Stimulated activated CD8-positive, alpha-beta memory T cell treated with anti-CD3 and anti-CD28 coated beads, Interleukin-15, amount 100 ng/mL, for 4 hours (primary cell): Measurements from ENCODE around the gene COL7A1.

Experiments
- DNase-seq, 2 donors: peaks; one replicate each; pipeline ENCODE4 v3.0.0-alpha.2; 2020; ENCODE audit warnings: low read depth in 2 of 2

Gene COL7A1

DNA sequence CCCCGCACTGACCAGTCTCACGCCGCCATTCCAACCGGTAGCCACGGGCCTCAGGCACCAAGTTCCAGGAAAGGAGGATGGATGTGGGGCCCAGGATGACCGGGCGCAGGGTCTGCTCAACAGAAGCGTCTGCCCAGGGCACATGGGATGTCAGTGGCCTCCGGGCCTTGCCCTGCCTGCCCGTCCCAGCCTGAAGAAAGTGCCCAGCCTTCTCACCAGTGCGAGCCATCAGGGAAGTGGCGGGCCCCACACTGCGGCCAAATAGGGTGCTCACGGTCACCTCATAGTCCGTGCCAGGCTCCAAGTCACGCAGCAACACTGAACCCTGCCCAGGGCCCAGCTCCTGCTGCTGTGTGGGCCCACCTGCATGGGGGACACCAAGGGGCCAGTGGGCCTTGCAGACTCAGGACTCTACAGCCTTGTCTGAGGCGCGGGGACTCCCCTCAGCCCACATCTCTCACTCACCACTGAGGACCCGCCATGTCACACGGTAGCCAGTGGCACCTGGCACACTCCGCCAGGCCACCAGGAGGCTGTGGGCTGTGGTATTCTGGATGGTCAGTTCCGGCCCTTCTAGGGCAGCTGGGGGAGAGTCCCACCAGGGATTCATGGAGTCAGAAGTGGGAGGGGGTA is 3.1 kb downstream of the COL7A1 start:
- no peak for DNase-seq

DNA sequence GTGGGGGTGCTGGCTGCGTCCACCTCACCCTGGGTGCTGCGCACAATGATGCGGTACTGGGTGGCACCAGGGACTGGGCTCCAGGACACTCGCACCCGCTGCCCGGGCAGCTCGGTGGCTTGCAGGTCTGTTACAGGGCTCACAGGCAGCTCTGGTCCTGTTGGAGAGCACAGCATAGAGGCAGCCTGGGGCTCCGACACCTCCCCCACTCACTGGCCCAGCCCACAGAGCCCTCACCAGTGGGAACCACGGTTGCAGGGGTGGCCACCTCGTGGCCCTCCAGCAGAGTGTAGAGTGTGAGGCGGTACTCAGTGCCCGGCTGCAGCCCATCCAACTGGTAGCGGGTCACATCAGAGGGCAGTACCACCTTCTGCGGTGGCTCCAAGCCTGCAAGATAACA is 3.7 kb downstream of the COL7A1 start:
- no peak for DNase-seq

DNA sequence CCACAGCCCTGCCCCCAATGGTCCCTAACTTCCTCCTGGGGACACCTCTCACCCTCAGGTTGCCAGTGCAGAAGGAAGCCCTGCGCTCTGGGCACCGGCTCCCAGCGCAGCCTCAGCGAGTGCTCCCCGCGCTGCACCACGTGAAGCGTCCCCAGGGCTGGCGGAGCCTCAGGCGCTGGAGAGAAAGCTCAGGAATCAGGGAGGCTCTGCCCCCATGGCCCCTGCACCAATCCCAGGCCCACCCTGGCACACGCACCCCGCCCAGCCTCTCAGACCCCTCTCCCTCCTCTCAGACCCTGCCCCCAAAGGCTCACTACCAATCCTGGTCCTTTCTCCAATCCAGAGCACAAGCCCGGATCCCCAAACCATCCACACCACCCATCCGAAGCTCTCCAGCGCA is 6.9 kb downstream of the COL7A1 start:
- DNase-seq = no peak

GRCh38 chr3:48587686-48588085 is 7.4 kb downstream of the COL7A1 start:
- no peak for DNase-seq

DNA sequence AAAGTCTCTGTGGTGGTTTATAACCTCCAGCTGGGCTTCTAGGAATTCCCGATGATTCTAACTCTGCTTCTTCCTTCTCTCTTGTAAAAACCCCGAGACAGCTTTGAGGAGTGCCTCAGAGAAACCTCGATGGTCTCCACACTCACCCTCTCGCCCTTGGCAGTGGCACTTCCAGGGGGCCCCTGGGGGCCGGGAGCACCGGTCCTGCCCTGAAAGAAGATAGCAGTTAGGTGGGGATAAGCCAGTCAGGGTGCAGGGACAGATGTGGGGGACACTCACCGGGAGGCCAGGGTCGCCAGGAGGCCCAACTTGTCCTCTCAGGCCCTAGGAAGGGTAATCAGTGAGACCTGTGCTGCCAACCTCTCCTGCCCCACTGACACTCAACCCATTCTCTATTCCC is 9.7 kb downstream of the COL7A1 start:
- no peak for DNase-seq

DNA sequence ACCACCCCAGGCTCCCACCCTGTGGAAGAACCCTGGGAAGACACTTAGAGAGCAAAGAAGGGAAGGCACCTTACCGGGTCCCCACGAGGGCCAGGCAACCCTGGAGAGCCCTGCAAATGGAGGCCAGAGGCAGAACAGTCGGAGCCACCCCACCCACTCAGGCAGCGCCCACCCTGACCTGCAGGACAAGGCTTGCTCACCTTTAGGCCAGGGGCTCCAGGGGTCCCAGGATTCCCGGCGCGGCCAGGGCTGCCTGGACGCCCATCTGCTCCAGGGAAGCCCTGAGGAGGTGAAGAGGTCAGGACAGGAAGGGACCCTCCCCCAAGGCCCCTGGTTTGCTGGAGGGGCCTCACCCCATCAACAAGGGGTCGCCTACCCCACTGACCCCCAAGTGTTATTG is 10.3 kb downstream of the COL7A1 start:
- DNase-seq = no peak

DNA sequence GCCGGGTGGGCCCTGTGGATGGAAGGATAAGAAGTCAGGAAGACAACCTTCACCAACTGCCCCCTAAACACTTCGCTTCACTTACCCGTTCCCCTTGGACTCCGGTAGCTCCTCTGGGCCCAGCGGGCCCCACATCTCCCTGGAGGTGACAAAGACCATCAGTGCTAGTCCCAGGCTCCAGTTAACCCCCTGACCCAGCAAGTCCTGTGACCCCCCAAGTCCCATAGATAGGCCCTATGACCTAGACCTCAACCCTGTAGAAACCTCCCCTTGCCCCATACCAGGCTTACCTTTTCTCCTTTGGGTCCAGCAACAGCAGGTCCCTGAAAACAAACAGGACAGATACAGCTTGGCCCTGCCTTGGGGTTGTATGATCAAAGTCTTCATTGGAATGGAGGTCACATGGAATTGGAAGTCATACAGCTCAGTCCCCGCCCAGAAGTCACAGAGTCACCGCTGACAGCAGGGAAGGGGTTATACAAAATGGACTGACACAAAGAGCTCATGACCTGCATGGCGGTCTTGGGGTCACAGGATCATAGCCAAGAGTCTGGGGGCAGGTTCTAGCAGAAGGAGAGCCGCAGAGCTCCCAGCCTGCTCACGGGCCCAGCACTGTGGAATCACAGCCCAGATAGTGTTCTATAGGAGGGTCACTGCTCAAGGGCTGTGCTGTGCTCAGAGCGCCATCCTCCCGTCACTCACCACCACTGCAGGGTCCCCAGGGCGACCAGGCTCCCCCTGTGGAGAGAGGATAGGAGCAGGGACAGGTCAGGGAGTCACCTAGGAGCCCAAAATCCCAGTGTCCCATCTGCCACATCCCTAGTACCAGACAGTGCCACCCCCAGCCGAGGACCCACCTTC is 13.3 kb downstream of the COL7A1 start:
- DNase-seq = no peak

DNA sequence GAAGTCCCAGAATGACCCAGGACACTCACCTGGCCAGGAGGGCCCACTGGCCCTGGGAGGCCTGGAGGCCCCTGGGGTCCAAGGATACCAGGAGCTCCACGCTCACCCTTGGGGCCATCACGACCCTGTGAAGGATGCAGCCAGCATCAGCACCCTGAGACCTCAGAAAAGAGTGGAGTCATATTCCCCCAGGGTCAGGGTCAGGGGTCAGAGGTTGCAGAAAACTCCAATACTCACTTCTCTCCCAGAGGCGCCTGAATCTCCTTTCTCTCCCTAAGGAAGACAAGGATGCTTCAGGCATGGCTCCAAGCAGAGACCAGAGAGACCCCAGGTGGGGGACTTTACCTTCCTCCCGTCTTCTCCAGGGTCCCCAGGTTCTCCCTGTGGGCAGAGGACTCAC is 18.5 kb downstream of the COL7A1 start:
- DNase-seq = no peak

DNA sequence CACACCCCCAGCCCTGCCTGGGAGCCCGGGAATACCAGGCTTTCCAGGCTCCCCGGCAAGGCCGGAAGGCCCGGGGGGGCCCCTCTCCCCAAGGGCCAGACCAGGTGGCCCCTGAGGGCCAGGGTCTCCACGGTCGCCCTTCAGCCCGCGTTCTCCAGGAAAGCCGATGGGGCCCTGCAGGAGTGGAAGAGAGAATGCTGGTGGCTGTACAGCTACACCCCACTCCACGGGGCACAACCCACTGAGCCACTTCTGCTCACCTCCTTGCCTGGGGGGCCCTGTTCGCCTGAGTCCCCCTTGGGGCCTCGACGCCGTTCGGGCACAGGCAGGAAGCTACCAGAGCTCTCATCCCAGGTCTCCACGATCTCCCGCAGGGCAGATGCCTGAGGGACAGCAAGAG is 19.8 kb downstream of the COL7A1 start:
- DNase-seq = no peak

- DNase-seq = no peak
These were observed 21.1 kb downstream of the COL7A1 start for GRCh38 chr3:48573973-48574585.

- DNase-seq = no peak
These were observed 22.6 kb downstream of the COL7A1 start for GRCh38 chr3:48572517-48572916.

GRCh38 chr3:48571938-48572337 is 23.2 kb downstream of the COL7A1 start:
- DNase-seq = no peak

- no peak for DNase-seq
These were observed 25.2 kb downstream of the COL7A1 start for GRCh38 chr3:48569808-48570450.

DNA sequence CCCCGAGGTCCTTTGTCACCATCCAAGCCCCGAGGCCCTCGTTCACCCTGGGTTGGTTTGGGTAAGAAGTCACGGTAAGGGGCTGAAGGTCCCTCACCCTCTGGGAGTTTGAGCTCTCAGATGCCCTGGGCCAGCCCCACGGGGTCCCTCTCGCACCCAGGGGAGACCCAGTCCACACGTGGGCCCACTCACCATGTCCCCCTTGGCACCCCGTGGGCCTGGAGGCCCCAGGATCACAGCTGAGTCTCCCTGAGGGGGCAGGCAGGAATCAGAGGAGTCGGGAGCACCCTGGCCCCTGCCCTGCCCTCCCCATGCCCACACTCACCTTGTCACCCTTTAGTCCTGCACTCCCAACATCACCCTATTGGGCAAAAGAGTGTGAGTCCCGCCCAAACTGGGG is 25.7 kb downstream of the COL7A1 start:
- DNase-seq = no peak

DNA sequence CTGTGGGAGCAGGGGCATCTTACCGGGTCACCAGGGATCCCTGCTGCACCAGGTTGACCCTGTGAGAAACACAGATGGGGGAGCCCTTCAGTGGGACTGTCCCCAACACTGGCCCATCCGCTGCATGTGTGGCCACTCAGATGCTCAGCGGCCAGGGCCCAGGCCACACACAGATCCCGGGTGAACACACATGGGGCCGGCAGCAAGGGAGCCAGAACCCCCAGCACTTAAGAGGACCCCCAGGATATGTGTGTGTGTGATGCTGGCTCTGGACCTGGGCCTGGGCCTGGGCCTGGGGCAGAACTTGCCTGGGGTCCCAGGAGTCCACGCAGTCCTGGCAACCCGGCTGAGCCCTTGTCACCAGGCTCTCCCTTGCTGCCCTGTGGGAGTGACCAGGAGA is 26.7 kb downstream of the COL7A1 start:
- no peak for DNase-seq

GRCh38 chr3:48567500-48567899 is 27.6 kb downstream of the COL7A1 start:
- DNase-seq = no peak

DNA sequence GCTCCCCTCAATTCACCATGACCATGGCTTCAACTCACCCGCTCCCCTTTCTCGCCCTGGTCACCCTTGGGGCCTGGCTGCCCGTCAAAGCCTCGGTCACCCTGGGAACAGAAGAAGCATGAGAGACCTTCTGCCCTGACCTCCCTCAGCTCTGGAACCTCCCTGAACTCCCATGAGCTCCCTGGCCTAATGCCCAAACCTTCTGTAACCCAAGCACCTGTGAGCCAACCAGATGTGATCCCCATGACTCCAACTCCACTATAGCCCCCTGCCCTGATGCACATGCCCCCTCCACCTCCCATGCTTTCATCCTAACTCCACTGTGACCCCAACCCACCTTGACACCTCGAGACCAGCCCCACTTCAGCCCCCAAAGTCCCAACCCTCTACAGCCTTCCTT is 28.0 kb downstream of the COL7A1 start:
- DNase-seq = no peak

DNA sequence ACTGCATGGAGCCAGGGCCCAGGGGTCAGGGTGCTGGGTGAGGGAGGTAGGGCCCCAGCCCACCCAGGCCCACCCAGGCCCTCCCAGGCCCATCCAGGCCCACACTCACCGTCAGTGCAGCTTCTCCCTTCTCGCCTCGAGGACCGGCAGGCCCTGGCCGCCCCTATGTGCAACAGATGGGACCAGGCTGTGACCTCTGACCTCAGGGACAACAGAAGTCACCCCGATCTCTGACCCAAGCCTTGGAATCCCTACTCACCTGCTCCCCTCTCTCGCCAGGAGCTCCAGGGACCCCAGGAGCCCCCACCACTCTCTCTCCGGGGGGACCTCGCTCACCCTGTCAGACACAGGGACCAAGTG is 28.7 kb downstream of the COL7A1 start:
- no peak for DNase-seq

DNA sequence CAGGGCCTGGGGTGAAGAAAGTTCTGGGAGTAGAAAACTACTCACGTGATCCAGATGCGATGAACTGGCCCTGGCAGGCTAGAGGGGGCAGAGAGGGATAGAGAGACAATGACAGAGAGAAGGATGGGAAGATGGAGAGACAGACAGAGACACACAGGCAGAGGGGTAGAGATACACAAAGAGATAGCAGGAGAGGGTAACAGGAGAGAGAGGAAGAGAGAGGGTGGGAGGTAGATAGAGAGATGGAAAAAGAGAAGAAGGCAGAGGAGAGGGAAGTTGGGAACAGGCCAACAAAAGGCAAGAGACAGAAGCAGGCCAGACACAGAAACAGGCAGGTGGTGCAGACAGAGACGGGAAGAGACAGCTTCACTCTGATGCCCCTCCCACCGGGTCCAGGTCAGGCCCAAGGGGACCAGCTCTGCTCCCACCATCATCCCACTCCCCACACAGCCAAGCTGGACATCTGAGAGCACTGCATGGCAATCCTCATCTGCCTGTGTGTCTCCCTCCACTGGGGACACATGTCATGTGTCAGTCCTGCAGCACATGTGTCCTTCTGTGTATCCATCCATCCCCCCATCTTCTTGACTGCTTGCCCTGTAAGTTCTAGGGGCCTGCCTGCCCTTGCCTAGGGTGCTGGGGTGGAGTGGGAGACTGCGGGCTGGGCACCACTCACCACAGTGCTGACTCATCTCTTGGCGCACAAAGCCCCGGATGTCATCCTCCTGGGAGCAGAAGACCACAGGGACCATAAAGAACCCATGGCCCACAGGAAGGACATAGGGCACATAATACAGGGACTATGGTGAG is 29.3 kb downstream of the COL7A1 start:
- no peak for DNase-seq

DNA sequence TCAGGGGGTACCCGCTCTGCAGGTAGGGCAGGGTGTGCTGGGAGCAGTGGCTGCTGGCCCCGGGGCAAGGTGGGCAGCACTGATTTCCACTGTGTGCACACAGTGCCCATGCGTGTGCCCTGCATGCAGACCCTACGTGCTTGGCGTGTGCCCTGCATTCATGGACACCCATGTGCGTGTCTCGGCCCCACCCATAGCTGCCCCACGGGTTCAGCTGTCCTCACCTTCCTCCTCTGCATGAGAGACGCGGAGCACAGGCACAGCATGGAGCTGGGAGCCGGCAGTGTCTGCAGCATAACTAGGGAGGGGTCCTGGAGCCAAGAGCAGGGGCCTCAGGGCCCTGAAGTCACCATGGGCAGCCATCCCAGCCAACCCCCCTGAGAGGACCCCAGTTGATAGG is 29.9 kb downstream of the COL7A1 start:
- DNase-seq = no peak

GRCh38 chr3:48564667-48565066 is 30.5 kb downstream of the COL7A1 start:
- DNase-seq = no peak

DNA sequence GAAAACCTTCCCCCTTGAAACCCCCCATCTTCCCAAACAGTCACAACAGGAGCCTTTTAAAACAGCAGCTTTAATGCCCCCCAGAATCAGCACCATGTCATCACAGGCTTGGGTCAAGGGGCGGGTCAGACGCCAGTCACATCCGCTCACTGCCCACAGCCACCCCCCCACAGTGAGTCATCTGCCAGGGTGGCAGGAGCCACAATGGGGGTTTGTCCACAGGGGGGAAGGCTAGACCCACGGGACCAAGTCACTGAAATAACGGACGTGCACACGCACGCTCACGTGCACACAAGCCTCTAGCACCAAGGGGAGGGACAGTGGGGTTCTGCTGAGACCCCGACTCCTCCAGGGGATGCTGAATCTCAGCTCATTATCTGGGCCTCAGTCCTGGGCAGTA is 31.1 kb downstream of the COL7A1 start:
- peak; percentile 16 to 47 for DNase-seq
